Lung (tissue), 12 donors: ENCODE measurements around the gene CKMT2. TPM values are rescaled to one million over a fixed set of nuclear protein-coding genes. Genes with fewer than 3 reads are reported as not detected.
"Not testable (repeated sequence)": the region's sequence is repeated elsewhere in the genome, so short reads cannot be mapped to it uniquely, and the experiment has no call there.

Experiments used
- ATAC-seq: fragments of 200-7000 bp; cut with Tn5 transposase; one replicate; pipeline ENCODE4 v1.9.1; 2020; ENCODE audit warnings: moderate number of reproducible peaks; ENCODE audit not compliant: insufficient read depth, low FRiP score
- DNase-seq, 3 donors: peaks; one replicate each; pipeline ENCODE4 v3.0.0-alpha.2; 2013 to 2017
- H3K27ac ChIP-seq, 2 donors: one replicate each; pipeline ENCODE4 v1.5.1; 2013; ENCODE audit warnings: mild to moderate bottlenecking in 2 of 2, moderate library complexity in 2 of 2, control low read depth in 1 of 2, inconsistent platforms in 1 of 2, low read depth in 1 of 2, low read length in 1 of 2
- H3K27me3 ChIP-seq, 3 donors: one replicate each; pipeline ENCODE4 v1.5.1; 2013; ENCODE audit warnings: low read length in 2 of 3; ENCODE audit not compliant: control insufficient read depth in 3 of 3, insufficient read depth in 3 of 3
- H3K36me3 ChIP-seq, 4 donors: one replicate each; pipeline ENCODE4 v1.5.1; 2013; ENCODE audit warnings: low read length in 4 of 4, mild to moderate bottlenecking in 1 of 4, moderate library complexity in 1 of 4; ENCODE audit not compliant: control insufficient read depth in 4 of 4, insufficient read depth in 4 of 4
- H3K4me1 ChIP-seq, 5 donors: one replicate each; pipeline ENCODE4 v1.5.1; 2013; ENCODE audit warnings: low read length in 5 of 5, mild to moderate bottlenecking in 2 of 5, moderate library complexity in 1 of 5; ENCODE audit not compliant: control insufficient read depth in 5 of 5, insufficient read depth in 5 of 5
- H3K4me3 ChIP-seq: one replicate; pipeline ENCODE4 v1.5.1; 2013; ENCODE audit warnings: mild to moderate bottlenecking, control low read depth, moderate library complexity
- H3K9ac ChIP-seq, 2 donors: one replicate each; pipeline ENCODE4 v1.5.1; 2013; ENCODE audit warnings: low read length in 2 of 2, control low read depth in 1 of 2; ENCODE audit not compliant: insufficient read depth in 1 of 2
- H3K9me3 ChIP-seq, 4 donors: one replicate each; pipeline ENCODE4 v1.5.1; 2013; ENCODE audit warnings: low read length in 3 of 4, mild to moderate bottlenecking in 1 of 4, moderate library complexity in 1 of 4; ENCODE audit not compliant: control insufficient read depth in 4 of 4, insufficient read depth in 3 of 4
- CTCF ChIP-seq: IDR thresholded peaks from 2 replicates; pipeline ENCODE4 v1.5.1; 2012; ENCODE audit warnings: mild to moderate bottlenecking; ENCODE audit errors: control extremely low read depth, extremely low read depth
- WGBS, 2 donors: extraction: QIAGEN DNeasy Blood & Tissue Kit; methylation state at CpG; one replicate each; pipeline ENCODE4 v1.1.7; 2013; 5-methylcytosine and 5-hydroxymethylcytosine counted together
- polyA plus RNA-seq, 2 donors: library from polyadenylated mRNA; stranded (reverse); fragments of 200-250 nt; gene quantifications; one replicate each; pipeline ENCODE4 v1.2.1, GENCODE V29; 2013
- total RNA-seq, 2 donors: library from RNA; depleted of rRNA in 1 of 2; stranded (reverse); fragments of >200 nt in 1 of 2; gene quantifications; one replicate each; pipeline ENCODE4 v1.2.1, GENCODE V29; 2014 to 2021
- donor health status: control.
- donor health status: control.
- donor health status: Bipolar disorder and iron deficiency.
- donor health status: healthy.
- donor health status: DM: yes; HTN: yes; CAD: no.

Gene CKMT2
- total and polyA plus RNA-seq, 4 donors, result 1.2 to 2.8 (median 1.8) TPM

- TF ChIP-seq CTCF, result no peak
- WGBS, 2 donors, result 90 to 93% methylated on average over 8 of the region's 8 CpGs
- Histone ChIP-seq H3K4me1 (no peaks in the 10 kb centered on the region), H3K27ac (no peak overlapping the region), H3K9me3 (peaks cover 0 to 6% (median 2%) of the 10 kb centered on the region in 4 donors), H3K36me3 (peaks cover 0 to 17% (median 0%) of the 10 kb centered on the region in 4 donors), H3K27me3 (no peaks in the 10 kb centered on the region), H3K9ac (no peak overlapping the region), H3K4me3 (no peak overlapping the region)
- ATAC-seq (no peak), DNase-seq (no peak)
These were observed 36.8 kb downstream of the CKMT2 start for GRCh38 chr5:81269751-81270393.

DNA sequence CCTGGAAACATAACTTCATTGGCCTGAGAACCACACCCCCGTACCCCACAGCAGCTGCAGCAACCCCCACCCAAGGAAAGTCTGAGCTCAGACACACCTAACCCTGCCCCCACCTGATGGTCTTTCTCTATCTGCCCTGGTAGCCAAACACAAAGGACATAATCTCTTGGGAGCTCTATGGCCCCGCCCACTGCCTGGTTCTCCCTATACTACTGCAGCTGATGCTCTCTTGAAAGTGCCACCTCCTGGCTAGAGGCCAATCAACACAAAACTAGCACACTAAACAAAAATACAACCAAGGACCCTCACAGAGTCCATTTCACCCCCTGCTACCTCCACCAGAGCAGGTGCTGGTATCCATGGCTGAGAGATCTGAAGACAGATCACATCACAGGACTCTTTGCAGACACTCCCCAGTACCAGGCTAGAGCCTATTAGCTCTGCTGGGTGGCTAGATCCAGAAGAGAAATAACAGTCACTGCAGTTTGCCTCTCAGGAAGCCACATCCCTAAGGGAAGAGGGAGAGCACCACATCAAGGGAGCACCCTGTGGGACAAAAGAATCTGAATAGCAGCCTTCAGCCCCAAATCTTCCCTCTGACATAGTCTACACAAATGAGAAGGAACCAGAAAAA, 37.4 kb downstream of the CKMT2 start:
- H3K27ac ChIP-seq, H3K27me3 ChIP-seq, H3K4me3 ChIP-seq, H3K9ac ChIP-seq, H3K9me3 ChIP-seq, DNase-seq, H3K4me1 ChIP-seq, ATAC-seq: not testable (repeated sequence)
- peaks cover 0 to 15% (median 0%) of the 10 kb centered on the region in 4 donors for H3K36me3 ChIP-seq
- WGBS, 2 donors, result 95 to 97% methylated on average over 2 of the region's 2 CpGs

DNA sequence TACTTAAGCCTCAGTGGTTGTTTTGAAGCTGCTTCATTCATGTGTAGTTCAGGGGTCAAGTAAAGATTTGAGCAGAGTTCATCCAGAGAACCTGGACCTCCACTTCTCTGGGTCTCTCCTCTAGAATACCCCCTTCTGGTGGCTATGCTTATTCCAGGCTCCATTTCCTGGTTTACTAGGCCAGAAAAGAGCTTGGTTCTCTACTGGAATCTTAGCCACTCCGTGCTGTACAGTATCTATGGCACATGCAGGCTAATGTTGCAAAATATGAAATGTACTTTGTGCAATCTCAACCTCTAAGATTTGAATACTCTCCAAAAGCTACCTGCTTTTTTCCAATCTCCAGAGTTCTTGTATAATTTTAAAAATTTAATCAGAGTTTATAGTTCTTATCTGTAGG, 50.9 kb downstream of the CKMT2 start:
- WGBS, 2 donors, result 50 to 70% methylated on average over 1 of the region's 1 CpG
- Histone ChIP-seq H3K9me3 (no peaks in the 10 kb centered on the region), H3K4me1 (no peaks in the 10 kb centered on the region), H3K9ac (no peak overlapping the region), H3K27ac (no peak overlapping the region), H3K4me3 (no peak overlapping the region), H3K36me3 (no peaks in the 10 kb centered on the region), H3K27me3 (no peaks in the 10 kb centered on the region)
- no peak for TF ChIP-seq CTCF
- DNase-seq, result no peak
- ATAC-seq, result no peak

GRCh38 chr5:81286059-81286617, 53.0 kb downstream of the CKMT2 start:
- no peak for TF ChIP-seq CTCF
- H3K4me3 ChIP-seq, result no peak overlapping the region
- no peaks in the 10 kb centered on the region for H3K36me3 ChIP-seq
- WGBS, 2 donors, result 71 to 74% methylated on average over 3 of the region's 3 CpGs
- ATAC-seq (no peak), DNase-seq (no peak)
- H3K27me3 ChIP-seq, result no peaks in the 10 kb centered on the region
- H3K27ac ChIP-seq, result no peak overlapping the region
- H3K9ac ChIP-seq, result no peak overlapping the region
- no peaks in the 10 kb centered on the region for H3K4me1 ChIP-seq
- no peaks in the 10 kb centered on the region for H3K9me3 ChIP-seq
